Measurements from ENCODE around the gene PLA2G15.

- TF ChIP-seq GATA2 (IDR thresholded peaks at IDR 0.05; ENCODE audit: low read depth, low read length) (no peak), GATA3 (IDR thresholded peaks at IDR 0.05; ENCODE audit: low read depth, low read length) (no peak)
Observed at GRCh38 chr16:68274441-68274840, 29.3 kb downstream of the PLA2G15 start.
